Measurements from ENCODE around the gene ANGPTL2. TPM values are rescaled to one million over a fixed set of nuclear protein-coding genes. Genes with fewer than 3 reads are reported as not detected.

ANGPTL2 gene
- total RNA-seq, 1 experiment from 2014 or later = 5.1 TPM

- no peak overlapping the region for H3K23ac ChIP-seq (ENCODE audit: insufficient read length, low read depth, low read length)
- no peak overlapping the region for H2AFZ ChIP-seq (ENCODE audit: low read length)
- H3K9me3 ChIP-seq (ENCODE audit: control insufficient read depth, low read depth, low read length) = no peaks in the 10 kb centered on the region
- H2AK5ac ChIP-seq (ENCODE audit: insufficient read length, low read length) = no peak overlapping the region
- no peak overlapping the region for H4K8ac ChIP-seq (replicated peaks; ENCODE audit: insufficient read length, low read depth, low read length)
- H3K27me3 ChIP-seq (ENCODE audit: insufficient read depth, low read length) = no peaks in the 10 kb centered on the region
- no peaks in the 10 kb centered on the region for H4K20me1 ChIP-seq (ENCODE audit: control insufficient read depth, insufficient read depth, insufficient read length)
- Mint-ChIP-seq H3K36me3 (ENCODE audit: insufficient read depth in 1 of 3, low read depth in 3 of 3) (no peaks in the 10 kb centered on the region), H3K27ac (no peak overlapping the region), H3K4me3 (no peak overlapping the region), H3K4me1 (peaks cover 22 to 40% of the 10 kb centered on the region in 2 experiments), H3K9me3 (no peaks in the 10 kb centered on the region), H3K27me3 (ENCODE audit: low read depth) (no peaks in the 10 kb centered on the region; the same call in 1 of the 2 replicates)
- H4K91ac ChIP-seq (ENCODE audit: insufficient read length, low read depth, low read length) = no peak overlapping the region
- H3K4me1 ChIP-seq (ENCODE audit: insufficient read depth, low read length) = peaks cover 2% of the 10 kb centered on the region; the same call in 1 of the 2 replicates
- no peak overlapping the region for H3K4ac ChIP-seq (ENCODE audit: low read depth, low read length)
- no peaks in the 10 kb centered on the region for H3K79me1 ChIP-seq (ENCODE audit: insufficient read depth, low read depth, low read length, poor library complexity, severe bottlenecking)
- no peak overlapping the region for H3K4me2 ChIP-seq (ENCODE audit: insufficient read depth, insufficient read length, low read length)
- no peak overlapping the region for H2BK20ac ChIP-seq (ENCODE audit: low read depth, low read length, poor library complexity, severe bottlenecking)
- no peaks in the 10 kb centered on the region for H3K79me2 ChIP-seq (ENCODE audit: insufficient read depth, low read length)
- no peak overlapping the region for H2BK5ac ChIP-seq (ENCODE audit: insufficient read length, low read length)
- WGBS (ENCODE audit: extremely low coverage, insufficient read length, low lambda C conversion rate) = no CpG with 5 or more reads among the region's 8 CpGs
- no peak overlapping the region for H2BK120ac ChIP-seq (ENCODE audit: low read depth, low read length, poor library complexity, severe bottlenecking)
- DNase-seq = no peak
- TF ChIP-seq, protein P1, sequence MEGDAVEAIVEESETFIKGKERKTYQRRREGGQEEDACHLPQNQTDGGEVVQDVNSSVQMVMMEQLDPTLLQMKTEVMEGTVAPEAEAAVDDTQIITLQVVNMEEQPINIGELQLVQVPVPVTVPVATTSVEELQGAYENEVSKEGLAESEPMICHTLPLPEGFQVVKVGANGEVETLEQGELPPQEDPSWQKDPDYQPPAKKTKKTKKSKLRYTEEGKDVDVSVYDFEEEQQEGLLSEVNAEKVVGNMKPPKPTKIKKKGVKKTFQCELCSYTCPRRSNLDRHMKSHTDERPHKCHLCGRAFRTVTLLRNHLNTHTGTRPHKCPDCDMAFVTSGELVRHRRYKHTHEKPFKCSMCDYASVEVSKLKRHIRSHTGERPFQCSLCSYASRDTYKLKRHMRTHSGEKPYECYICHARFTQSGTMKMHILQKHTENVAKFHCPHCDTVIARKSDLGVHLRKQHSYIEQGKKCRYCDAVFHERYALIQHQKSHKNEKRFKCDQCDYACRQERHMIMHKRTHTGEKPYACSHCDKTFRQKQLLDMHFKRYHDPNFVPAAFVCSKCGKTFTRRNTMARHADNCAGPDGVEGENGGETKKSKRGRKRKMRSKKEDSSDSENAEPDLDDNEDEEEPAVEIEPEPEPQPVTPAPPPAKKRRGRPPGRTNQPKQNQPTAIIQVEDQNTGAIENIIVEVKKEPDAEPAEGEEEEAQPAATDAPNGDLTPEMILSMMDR (conservative IDR thresholded peaks at IDR 0.05) = no peak
- no peak overlapping the region for H3K56ac ChIP-seq (ENCODE audit: insufficient read length, low read depth, low read length)
- no peak overlapping the region for H3K9ac ChIP-seq (ENCODE audit: extremely low read depth, insufficient read length, low read length)
- H4K5ac ChIP-seq (ENCODE audit: insufficient read length, low read depth, low read length) = no peak overlapping the region
- no peak overlapping the region for H2BK12ac ChIP-seq (ENCODE audit: insufficient read length, low read depth, low read length)
- no peak overlapping the region for H3K27ac ChIP-seq (ENCODE audit: insufficient read length, low read depth, low read length)
- no peak overlapping the region for H3K18ac ChIP-seq (ENCODE audit: insufficient read length, low read depth, low read length)
- no peak overlapping the region for H3T11ph ChIP-seq (ENCODE audit: low read length)
- no peaks in the 10 kb centered on the region for H3K23me2 ChIP-seq (ENCODE audit: insufficient read length, low read depth, low read length, poor library complexity, severe bottlenecking)
- H2BK15ac ChIP-seq (ENCODE audit: low read depth, low read length) = no peak overlapping the region
- H3K14ac ChIP-seq (ENCODE audit: insufficient read depth, low read length) = no peak overlapping the region
These were observed 16.8 kb upstream of the ANGPTL2 start for GRCh38 chr9:127139071-127139731.
